Vagina (tissue), 2 donors: ENCODE data around the gene GNAZ. TPM values are rescaled to one million over a fixed set of nuclear protein-coding genes. Genes with fewer than 3 reads are reported as not detected.

Source experiments
- DNase-seq, 2 donors: peaks; one replicate each; pipeline ENCODE4 v3.0.0-alpha.2; 2017; ENCODE audit errors: extremely low spot score in 2 of 2
- H3K27ac ChIP-seq: fragments of 200-600 bp; sonication (generic); one replicate; pipeline ENCODE4 v1.5.1; 2019
- H3K27me3 ChIP-seq: fragments of 200-600 bp; sonication (generic); one replicate; pipeline ENCODE4 v1.5.1; 2019
- H3K36me3 ChIP-seq, 2 donors: fragments of 200-600 bp; sonication (generic); one replicate each; pipeline ENCODE4 v1.5.1; 2017 to 2019
- H3K4me1 ChIP-seq: fragments of 200-600 bp; sonication (generic); one replicate; pipeline ENCODE4 v1.5.1; 2019
- H3K4me3 ChIP-seq, 2 donors: fragments of 200-600 bp; sonication (generic); 1 replicate in 1 of 2; 2 replicates in 1 of 2; pipeline ENCODE4 v1.5.1; 2016 to 2019
- H3K9me3 ChIP-seq: fragments of 200-600 bp; sonication (generic); one replicate; pipeline ENCODE4 v1.5.1; 2019
- POLR2A ChIP-seq, 2 donors: fragments of 450-650 bp; IDR thresholded peaks; one replicate each; pipeline ENCODE4 v1.6.1; 2017; ENCODE audit warnings: antibody characterized with exemption in 2 of 2, mild to moderate bottlenecking in 2 of 2, moderate library complexity in 2 of 2
- POLR2AphosphoS5 ChIP-seq, 2 donors: sonication (generic); formaldehyde crosslinking; IDR thresholded peaks; one replicate each; pipeline ENCODE4 v1.9.0; 2017; ENCODE audit warnings: antibody characterized with exemption in 2 of 2, mild to moderate bottlenecking in 2 of 2, low read depth in 1 of 2; ENCODE audit not compliant: insufficient read depth in 1 of 2
- intact Hi-C: fragments of 100-400 bp; cut with DNase I; formaldehyde crosslinking; loops from one replicate; pipeline ENCODE4 v1.15.1; 2023
- total RNA-seq: library from RNA; depleted of rRNA; stranded (reverse); fragments of >200 nt; gene quantifications from one replicate; pipeline ENCODE4 v1.2.3, GENCODE V29; 2016
- TF ChIP-seq, protein P1 (sequence below), 3 experiments: fragments of 450-650 bp in 2 of 3; fragments of 200-600 bp in 1 of 3; sonication (generic) in 1 of 3; IDR thresholded peaks; one replicate each; pipeline ENCODE4 v1.5.1; 2017 to 2019; ENCODE audit warnings: antibody characterized with exemption in 3 of 3, mild to moderate bottlenecking in 2 of 3, moderate library complexity in 2 of 3

GNAZ gene
- total RNA-seq, 1 donor from 2014 or later, result 11.3 TPM

DNA sequence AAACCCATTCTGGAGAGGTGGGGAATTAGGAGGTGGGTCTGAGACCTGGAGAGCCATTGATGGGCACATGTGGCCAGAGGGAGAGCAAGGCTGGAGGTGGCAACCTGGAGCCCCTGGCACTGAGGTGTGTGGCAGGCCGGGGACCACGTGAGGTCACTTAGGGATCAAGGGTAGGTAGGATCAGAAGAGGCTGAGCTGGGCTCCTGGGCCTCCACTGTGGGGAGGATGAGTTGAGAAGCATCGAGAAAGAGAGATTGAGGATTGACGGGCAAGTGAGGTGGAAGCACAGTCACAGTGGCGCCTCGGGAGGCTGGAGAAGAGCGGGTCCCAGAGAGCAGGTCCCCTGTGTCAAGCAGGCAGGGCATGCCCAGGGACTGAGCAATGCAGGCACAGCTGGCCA lies 4.1 kb downstream of the GNAZ start:
- Histone ChIP-seq H3K9me3 (no peaks in the 10 kb centered on the region), H3K4me1 (peaks cover 20% of the 10 kb centered on the region), H3K27ac (no peak overlapping the region), H3K27me3 (no peaks in the 10 kb centered on the region), H3K4me3 (no peak overlapping the region), H3K36me3 (no peaks in the 10 kb centered on the region)
- intact Hi-C loops, result no loop called here
- no peak for DNase-seq
- TF ChIP-seq POLR2AphosphoS5 (IDR thresholded peaks at IDR 0.05; ENCODE audit: insufficient read depth in 1 of 2, low read depth in 1 of 2) (no peak), POLR2A (IDR thresholded peaks at IDR 0.05) (no peak)
- TF ChIP-seq, protein P1, sequence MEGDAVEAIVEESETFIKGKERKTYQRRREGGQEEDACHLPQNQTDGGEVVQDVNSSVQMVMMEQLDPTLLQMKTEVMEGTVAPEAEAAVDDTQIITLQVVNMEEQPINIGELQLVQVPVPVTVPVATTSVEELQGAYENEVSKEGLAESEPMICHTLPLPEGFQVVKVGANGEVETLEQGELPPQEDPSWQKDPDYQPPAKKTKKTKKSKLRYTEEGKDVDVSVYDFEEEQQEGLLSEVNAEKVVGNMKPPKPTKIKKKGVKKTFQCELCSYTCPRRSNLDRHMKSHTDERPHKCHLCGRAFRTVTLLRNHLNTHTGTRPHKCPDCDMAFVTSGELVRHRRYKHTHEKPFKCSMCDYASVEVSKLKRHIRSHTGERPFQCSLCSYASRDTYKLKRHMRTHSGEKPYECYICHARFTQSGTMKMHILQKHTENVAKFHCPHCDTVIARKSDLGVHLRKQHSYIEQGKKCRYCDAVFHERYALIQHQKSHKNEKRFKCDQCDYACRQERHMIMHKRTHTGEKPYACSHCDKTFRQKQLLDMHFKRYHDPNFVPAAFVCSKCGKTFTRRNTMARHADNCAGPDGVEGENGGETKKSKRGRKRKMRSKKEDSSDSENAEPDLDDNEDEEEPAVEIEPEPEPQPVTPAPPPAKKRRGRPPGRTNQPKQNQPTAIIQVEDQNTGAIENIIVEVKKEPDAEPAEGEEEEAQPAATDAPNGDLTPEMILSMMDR (IDR thresholded peaks at IDR 0.05), result no peak

DNA sequence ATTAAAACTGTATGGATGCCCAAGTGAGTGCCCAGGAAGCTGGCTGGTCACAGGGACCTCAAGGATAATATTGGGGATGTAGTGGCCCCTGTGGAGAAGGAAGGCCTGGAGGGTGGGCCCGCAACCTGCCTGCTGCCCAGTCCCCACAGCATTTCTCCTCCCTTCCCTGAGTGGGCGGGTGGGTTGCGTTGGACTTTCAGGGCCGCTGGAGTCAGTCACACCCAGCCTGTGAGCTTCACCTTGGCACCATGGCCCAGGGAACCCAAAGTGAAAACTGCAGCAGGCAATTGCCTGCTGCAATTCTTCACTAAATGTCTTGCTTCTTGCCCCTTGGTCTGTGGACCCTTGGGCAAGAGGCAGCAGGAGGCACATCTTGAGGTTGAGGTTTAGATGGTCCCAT lies 4.7 kb downstream of the GNAZ start:
- H3K4me3 ChIP-seq, result no peak overlapping the region
- no peaks in the 10 kb centered on the region for H3K9me3 ChIP-seq
- H3K4me1 ChIP-seq, result peaks cover 15% of the 10 kb centered on the region
- intact Hi-C loops, result no loop called here
- DNase-seq, result no peak
- H3K27me3 ChIP-seq, result no peaks in the 10 kb centered on the region
- H3K27ac ChIP-seq, result no peak overlapping the region
- TF ChIP-seq POLR2AphosphoS5 (IDR thresholded peaks at IDR 0.05; ENCODE audit: insufficient read depth in 1 of 2, low read depth in 1 of 2) (no peak), POLR2A (IDR thresholded peaks at IDR 0.05) (no peak)
- TF ChIP-seq, protein P1 (IDR thresholded peaks at IDR 0.05), result no peak
- H3K36me3 ChIP-seq, result no peaks in the 10 kb centered on the region

DNA sequence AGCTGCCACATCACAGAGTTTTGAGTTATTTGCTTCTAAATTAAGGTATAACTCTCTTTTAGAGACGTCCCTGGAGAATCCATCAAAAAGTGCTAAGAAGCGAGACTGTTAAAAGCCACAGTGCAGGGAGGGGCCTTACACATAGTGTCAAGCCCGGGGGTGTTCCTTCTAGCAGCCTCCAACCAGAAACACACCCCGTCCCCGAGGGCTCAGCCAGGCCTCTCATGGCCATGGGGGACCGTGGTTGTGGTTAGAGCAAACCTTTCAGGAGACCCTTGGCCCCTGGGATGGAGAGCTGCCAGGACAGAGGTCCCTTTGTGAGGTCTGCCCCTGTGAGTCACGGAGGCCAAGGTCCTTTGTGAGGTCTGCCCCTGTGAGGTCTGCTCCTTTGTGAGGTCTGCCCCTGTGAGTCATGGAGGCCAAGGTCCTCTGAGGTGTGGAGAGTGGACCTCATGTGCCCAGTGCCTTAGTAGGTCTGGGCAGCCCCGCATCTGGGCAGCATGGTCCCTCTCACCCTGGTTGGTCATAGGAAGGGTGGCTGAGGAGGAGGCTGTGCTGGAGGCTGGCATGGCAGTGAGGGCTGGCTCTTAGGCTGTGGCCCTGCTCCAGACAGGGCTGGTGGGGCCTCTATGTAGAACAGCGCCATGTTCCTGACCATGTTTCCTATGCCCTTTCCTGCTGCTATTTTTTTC lies 5.4 kb downstream of the GNAZ start:
- no peak overlapping the region for H3K27ac ChIP-seq
- no peak overlapping the region for H3K4me3 ChIP-seq
- H3K9me3 ChIP-seq, result no peaks in the 10 kb centered on the region
- DNase-seq, result no peak
- H3K4me1 ChIP-seq, result peaks cover 12% of the 10 kb centered on the region
- TF ChIP-seq POLR2AphosphoS5 (IDR thresholded peaks at IDR 0.05; ENCODE audit: insufficient read depth in 1 of 2, low read depth in 1 of 2) (no peak), POLR2A (IDR thresholded peaks at IDR 0.05) (no peak)
- TF ChIP-seq, protein P1 (IDR thresholded peaks at IDR 0.05), result no peak
- H3K36me3 ChIP-seq, result no peaks in the 10 kb centered on the region
- no peaks in the 10 kb centered on the region for H3K27me3 ChIP-seq
- intact Hi-C loops, result no loop called here

DNA sequence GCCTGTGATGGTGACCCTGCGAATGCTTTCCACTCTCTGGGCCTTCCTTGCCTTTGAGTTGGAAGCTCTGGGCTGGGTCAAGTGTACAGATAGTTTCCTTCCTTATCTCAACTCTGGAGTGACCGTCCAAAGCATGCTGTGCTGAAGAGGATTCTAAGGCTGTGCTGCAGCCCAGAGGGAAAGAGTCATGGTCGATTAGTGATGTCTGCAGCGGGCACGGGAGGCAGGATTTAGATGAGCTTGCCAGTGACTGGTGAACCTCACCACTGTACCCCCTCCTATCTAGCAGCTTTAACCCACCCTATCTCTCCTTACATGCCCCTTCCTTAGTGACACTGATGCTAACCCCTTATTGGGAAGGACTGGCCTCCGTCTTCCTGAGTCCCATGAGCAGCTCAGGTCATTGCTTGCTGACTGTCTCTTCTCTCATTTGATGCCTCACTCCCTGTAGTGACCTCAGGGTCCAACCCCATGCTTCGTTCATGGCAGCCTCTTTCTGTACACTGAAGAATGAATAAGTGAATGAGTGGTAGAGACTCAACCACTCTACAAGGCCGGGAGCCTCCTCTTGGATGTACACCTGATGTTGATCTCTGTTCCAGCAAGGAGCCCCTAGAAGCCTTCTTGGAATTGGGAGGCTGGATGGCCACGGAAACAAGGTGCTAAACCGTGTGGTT lies 6.7 kb downstream of the GNAZ start:
- intact Hi-C loops, result no loop called here
- no peak for DNase-seq
- Histone ChIP-seq H3K27ac (no peak overlapping the region), H3K9me3 (no peaks in the 10 kb centered on the region), H3K4me1 (peaks cover 5% of the 10 kb centered on the region), H3K36me3 (no peaks in the 10 kb centered on the region), H3K27me3 (no peaks in the 10 kb centered on the region), H3K4me3 (no peak overlapping the region)
- TF ChIP-seq, protein P1 (IDR thresholded peaks at IDR 0.05), result no peak
